HFF-Myc (cell line): Measurements from ENCODE around the gene SLC1A4.
"Not testable (repeated sequence)": the region's sequence is repeated elsewhere in the genome, so short reads cannot be mapped to it uniquely, and the experiment has no call there.

Source experiments
- DNase-seq: peaks from one replicate; pipeline ENCODE4 v3.0.0-alpha.2; 2011; ENCODE audit warnings: low read depth; ENCODE audit errors: extremely low read depth
- H3K4me3 ChIP-seq: replicated peaks from 2 replicates; pipeline ENCODE4 v1.5.1; 2011; ENCODE audit warnings: low read depth, mild to moderate bottlenecking, control low read depth, low read length
- TF ChIP-seq, protein P1 (sequence below): IDR thresholded peaks from 2 replicates; pipeline ENCODE4 v1.5.1; 2012; ENCODE audit warnings: mild to moderate bottlenecking, low read depth, low read length, control low read depth; ENCODE audit errors: missing control alignments

SLC1A4 gene

DNA sequence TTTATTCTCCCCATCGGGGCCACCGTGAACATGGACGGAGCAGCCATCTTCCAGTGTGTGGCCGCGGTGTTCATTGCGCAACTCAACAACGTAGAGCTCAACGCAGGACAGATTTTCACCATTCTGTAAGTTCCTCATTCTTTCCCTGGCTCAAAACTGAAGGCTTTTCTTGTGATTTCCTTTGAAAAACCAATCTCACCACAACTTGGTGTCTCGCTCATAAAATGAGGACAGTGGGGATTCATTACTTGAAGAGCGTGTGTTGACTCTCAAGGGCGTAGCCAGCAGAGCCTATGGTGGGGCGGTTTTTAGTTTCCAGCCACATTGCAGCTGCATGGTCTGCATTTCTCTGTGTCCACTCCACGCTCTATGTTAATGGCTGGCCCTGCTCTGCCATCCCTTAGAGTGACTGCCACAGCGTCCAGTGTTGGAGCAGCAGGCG, 29.0 kb downstream of the SLC1A4 start:
- TF ChIP-seq, protein P1, sequence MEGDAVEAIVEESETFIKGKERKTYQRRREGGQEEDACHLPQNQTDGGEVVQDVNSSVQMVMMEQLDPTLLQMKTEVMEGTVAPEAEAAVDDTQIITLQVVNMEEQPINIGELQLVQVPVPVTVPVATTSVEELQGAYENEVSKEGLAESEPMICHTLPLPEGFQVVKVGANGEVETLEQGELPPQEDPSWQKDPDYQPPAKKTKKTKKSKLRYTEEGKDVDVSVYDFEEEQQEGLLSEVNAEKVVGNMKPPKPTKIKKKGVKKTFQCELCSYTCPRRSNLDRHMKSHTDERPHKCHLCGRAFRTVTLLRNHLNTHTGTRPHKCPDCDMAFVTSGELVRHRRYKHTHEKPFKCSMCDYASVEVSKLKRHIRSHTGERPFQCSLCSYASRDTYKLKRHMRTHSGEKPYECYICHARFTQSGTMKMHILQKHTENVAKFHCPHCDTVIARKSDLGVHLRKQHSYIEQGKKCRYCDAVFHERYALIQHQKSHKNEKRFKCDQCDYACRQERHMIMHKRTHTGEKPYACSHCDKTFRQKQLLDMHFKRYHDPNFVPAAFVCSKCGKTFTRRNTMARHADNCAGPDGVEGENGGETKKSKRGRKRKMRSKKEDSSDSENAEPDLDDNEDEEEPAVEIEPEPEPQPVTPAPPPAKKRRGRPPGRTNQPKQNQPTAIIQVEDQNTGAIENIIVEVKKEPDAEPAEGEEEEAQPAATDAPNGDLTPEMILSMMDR: no peak
- no peak overlapping the region for H3K4me3 ChIP-seq
- DNase-seq: no peak

DNA sequence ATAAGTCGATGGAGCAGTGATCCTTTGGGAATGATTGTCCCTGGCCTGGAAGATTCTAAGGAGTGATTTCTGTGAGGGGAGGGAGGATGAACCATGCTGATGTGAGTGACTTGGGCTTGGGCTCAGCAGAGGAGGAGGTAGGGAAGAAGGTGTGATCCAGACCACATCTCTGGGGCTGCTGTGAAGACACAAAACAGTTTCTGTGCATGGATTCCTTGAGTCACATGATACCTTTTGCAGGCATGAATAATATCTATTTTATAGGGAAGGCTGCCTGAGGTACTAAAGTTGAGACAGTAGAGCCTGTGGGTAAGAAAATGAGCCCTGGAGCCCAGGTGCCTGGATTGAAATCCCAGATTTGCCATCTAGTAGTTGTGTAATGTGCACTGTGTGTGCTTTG, 29.8 kb downstream of the SLC1A4 start:
- no peak overlapping the region for H3K4me3 ChIP-seq
- TF ChIP-seq, protein P1: no peak
- no peak for DNase-seq

DNA sequence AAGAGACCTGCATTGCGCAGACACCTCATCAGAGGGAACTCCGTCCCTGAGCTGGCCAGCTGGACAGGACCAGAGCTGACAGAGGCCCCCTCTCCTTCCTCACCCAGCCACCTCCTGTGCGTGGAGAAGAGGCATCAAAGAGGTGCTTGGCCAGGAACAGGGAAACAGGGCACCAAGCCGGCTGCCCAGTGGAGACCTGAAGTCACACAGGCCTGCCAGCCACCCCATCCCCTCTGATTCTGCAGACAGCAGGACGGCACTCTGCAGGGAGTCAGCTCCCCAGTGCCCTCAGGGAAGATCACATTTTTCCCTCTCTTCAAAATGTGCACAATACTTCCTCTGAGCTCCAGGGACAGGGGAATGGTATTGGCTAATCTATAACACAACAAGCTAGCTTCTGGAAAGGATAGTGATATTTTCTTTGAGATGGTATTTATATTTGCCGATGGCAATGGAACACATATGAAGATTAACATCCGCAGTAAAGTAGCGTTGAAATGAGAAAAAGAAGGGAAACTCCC, 30.5 kb downstream of the SLC1A4 start:
- H3K4me3 ChIP-seq: no peak overlapping the region
- TF ChIP-seq, protein P1: no peak
- no peak for DNase-seq

DNA sequence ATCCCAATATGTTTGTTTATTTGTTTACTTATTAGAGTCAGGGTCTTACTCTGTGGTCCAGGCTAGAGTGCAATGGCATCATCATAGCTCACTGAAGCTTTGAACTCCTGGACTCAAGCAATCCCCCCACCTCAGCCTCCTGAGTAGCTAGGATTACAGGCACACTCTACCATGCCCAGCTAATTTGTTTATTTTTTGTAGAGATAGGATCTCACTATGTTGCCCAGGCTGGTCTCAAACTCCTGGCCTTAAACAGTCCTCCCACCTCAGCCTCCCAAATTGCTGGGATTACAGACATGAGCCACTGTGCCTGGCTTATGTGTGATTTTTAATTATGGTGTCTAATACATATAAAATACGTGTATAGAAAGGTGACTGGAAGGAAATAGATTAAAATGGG, 31.1 kb downstream of the SLC1A4 start:
- H3K4me3 ChIP-seq, DNase-seq: not testable (repeated sequence)

DNA sequence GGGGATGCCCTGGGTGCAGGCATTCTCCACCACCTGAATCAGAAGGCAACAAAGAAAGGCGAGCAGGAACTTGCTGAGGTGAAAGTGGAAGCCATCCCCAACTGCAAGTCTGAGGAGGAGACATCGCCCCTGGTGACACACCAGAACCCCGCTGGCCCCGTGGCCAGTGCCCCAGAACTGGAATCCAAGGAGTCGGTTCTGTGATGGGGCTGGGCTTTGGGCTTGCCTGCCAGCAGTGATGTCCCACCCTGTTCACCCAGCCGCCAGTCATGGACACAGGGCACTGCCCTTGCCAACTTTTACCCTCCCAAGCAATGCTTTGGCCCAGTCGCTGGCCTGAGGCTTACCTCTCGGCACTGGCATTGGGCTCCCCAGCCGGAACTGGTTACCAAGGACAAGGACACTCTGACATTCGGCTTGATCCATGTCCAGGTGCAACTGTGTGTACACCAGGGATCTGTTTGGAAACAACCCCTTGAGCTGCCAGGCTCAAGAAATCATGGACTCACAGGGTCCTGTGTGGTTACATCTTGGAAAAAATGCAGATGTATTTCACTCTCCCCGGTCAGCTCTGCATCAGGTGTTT, 31.8 kb downstream of the SLC1A4 start:
- no peak overlapping the region for H3K4me3 ChIP-seq
- DNase-seq: no peak
- TF ChIP-seq, protein P1: no peak

DNA sequence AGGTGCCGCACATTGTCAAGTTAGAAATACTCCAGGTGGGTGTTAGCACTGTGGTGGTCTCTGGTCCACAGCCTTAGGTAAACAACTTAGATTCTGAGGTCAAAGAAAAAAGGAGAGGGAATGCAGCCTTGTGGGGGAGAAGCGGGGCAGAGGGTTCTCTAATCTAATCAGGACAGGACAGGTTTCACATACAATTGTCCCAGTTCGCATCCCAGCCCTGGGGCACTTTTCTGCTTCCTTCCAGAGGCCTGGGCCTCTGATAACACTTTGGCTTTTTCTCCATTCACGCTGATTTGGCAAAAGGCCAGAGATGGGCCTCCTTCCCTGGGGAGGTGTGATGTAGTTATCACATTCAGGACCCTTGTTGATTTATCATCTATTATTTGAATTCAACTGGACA, 32.5 kb downstream of the SLC1A4 start:
- DNase-seq: no peak
- no peak overlapping the region for H3K4me3 ChIP-seq
- TF ChIP-seq, protein P1: no peak

DNA sequence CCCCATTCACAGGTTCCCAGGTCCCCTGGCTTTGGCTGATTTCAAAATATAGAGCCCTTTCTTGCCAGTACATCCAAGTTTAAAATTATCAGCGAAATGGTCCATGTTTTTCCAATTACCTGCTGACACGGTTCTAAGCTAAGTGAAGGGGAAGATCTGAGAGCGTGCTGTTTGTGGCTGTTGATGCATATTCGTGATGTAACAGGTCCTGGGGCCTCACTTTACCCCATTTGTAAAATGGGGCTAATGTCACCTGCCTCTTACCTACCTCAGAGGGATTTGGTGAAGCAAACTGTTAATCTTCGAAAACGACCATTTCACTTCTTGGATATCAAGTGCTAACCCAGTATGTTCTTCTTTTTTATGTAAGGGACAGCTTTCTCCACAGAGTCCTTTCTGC, 33.0 kb downstream of the SLC1A4 start:
- no peak overlapping the region for H3K4me3 ChIP-seq
- no peak for DNase-seq
- TF ChIP-seq, protein P1: no peak
